SK-N-SH (cell line): Measurements from ENCODE around the gene SRGAP1. TPM values are rescaled to one million over a fixed set of nuclear protein-coding genes. Genes with fewer than 3 reads are reported as not detected.

Experiments
- CTCF ChIA-PET: fragments of 300-600, 350-600 bp; formaldehyde crosslinking; extraction: SDS; loops from one replicate; lab custom pipeline; 2021; lab: Yijun Ruan, JAX
- POLR2A ChIA-PET: fragments of 350-600 bp; sonication (Branson Sonifier 250); formaldehyde crosslinking; extraction: SDS; loops from one replicate; lab custom pipeline; 2020; ENCODE audit warnings: antibody characterized with exemption, inconsistent platforms; lab: Yijun Ruan, JAX
- DNase-seq: peaks from one replicate; pipeline ENCODE4 v3.0.0; 2012
- H2AFZ ChIP-seq: fragments of 200-600 bp; sonication (generic); 2 replicates; pipeline ENCODE4 v1.8.1; 2016; ENCODE audit warnings: antibody characterized with exemption, mild to moderate bottlenecking, low read depth
- H3F3A ChIP-seq: fragments of 200-600 bp; sonication (generic); replicated peaks from 2 replicates; pipeline ENCODE3; 2016; ENCODE audit warnings: antibody characterized with exemption, mild to moderate bottlenecking; ENCODE audit not compliant: insufficient read depth
- H3K27ac ChIP-seq, 2 experiments: fragments of 200-500 bp in 1 of 2; fragments of 200-600 bp in 1 of 2; sonication (Bioruptor generic) in 1 of 2; sonication (generic), shearing (Covaris generic) in 1 of 2; 2 replicates each; pipeline versions ENCODE4 v1.5.1 to v1.6.1; 2014 to 2016; ENCODE audit warnings: low read depth in 2 of 2, inconsistent platforms in 1 of 2, low read length in 1 of 2, mild to moderate bottlenecking in 1 of 2, mixed read lengths in 1 of 2
- H3K27me3 ChIP-seq: fragments of 200-600 bp; sonication (generic), shearing (Covaris generic); 2 replicates; pipeline ENCODE4 v1.6.1; 2016; ENCODE audit warnings: mixed run types; ENCODE audit not compliant: insufficient read depth
- H3K36me3 ChIP-seq, 2 experiments: fragments of 200-500 bp in 1 of 2; fragments of 200-600 bp in 1 of 2; sonication (Bioruptor generic) in 1 of 2; sonication (generic) in 1 of 2; replicated peaks in 1 of 2; 2 replicates each; pipeline versions ENCODE3 to v1.5.1; 2014 to 2016; ENCODE audit warnings: low read length in 1 of 2, mild to moderate bottlenecking in 1 of 2; ENCODE audit not compliant: insufficient read depth in 2 of 2, control insufficient read depth in 1 of 2
- H3K4me1 ChIP-seq, 2 experiments: fragments of 200-500 bp in 1 of 2; fragments of 200-600 bp in 1 of 2; sonication (Bioruptor generic) in 1 of 2; sonication (generic), shearing (Covaris generic) in 1 of 2; 2 replicates each; pipeline versions ENCODE4 v1.5.1 to v1.6.1; 2014 to 2016; ENCODE audit warnings: low read depth in 1 of 2, low read length in 1 of 2, mixed run types in 1 of 2; ENCODE audit not compliant: insufficient read depth in 2 of 2, control insufficient read depth in 1 of 2
- H3K4me2 ChIP-seq: fragments of 200-600 bp; sonication (generic), shearing (Covaris generic); 2 replicates; pipeline ENCODE4 v1.6.1; 2017; ENCODE audit warnings: mixed run types
- H3K4me3 ChIP-seq, 2 experiments: fragments of 200-500 bp in 1 of 2; fragments of 200-600 bp in 1 of 2; sonication (Bioruptor generic) in 1 of 2; sonication (generic), shearing (Covaris generic) in 1 of 2; 2 replicates each; pipeline versions ENCODE4 v1.5.1 to v1.8.1; 2014 to 2016; ENCODE audit warnings: low read depth in 2 of 2, inconsistent platforms in 1 of 2, low read length in 1 of 2, mild to moderate bottlenecking in 1 of 2, mixed read lengths in 1 of 2, moderate library complexity in 1 of 2
- H3K79me2 ChIP-seq: fragments of 200-600 bp; sonication (generic); 2 replicates; pipeline ENCODE4 v1.8.1; 2017; ENCODE audit warnings: mild to moderate bottlenecking; ENCODE audit not compliant: insufficient read depth
- H3K9ac ChIP-seq: fragments of 200-600 bp; sonication (generic); 2 replicates; pipeline ENCODE4 v1.6.1; 2017; ENCODE audit warnings: mixed run types
- H3K9me2 ChIP-seq: fragments of 200-600 bp; sonication (generic); 2 replicates; pipeline ENCODE4 v1.6.1; 2017; ENCODE audit warnings: mixed run types
- H3K9me3 ChIP-seq: fragments of 200-600 bp; sonication (generic); 2 replicates; pipeline ENCODE4 v1.6.1; 2017; ENCODE audit warnings: mixed run types, mild to moderate bottlenecking, moderate library complexity
- H4K20me1 ChIP-seq: fragments of 200-600 bp; sonication (generic); 2 replicates; pipeline ENCODE4 v1.6.1; 2017; ENCODE audit warnings: mild to moderate bottlenecking, mixed run types; ENCODE audit not compliant: insufficient read depth
- CHD2 ChIP-seq: fragments of 150-350 bp; IDR thresholded peaks from 2 replicates; pipeline ENCODE4 v1.6.1; 2018; ENCODE audit warnings: low read length; ENCODE audit not compliant: partially characterized antibody
- EP300 ChIP-seq, 2 experiments: IDR thresholded peaks; 2 replicates each; pipeline versions ENCODE4 v1.4.0 to v1.6.1; 2012; ENCODE audit warnings: borderline replicate concordance in 1 of 2, low read depth in 1 of 2, low read length in 1 of 2
- EZH2phosphoT487 ChIP-seq: fragments of 200-600 bp; sonication (generic); IDR thresholded peaks from 2 replicates; pipeline ENCODE4 v1.6.1; 2017; ENCODE audit warnings: low read depth, mixed run types, mild to moderate bottlenecking, antibody characterized with exemption, moderate library complexity, borderline replicate concordance
- FOXJ3 ChIP-seq: sonication (generic); formaldehyde crosslinking; IDR thresholded peaks from 2 replicates; pipeline ENCODE4 v1.5.1; 2020; ENCODE audit warnings: mild to moderate bottlenecking, missing genetic modification reagents
- JUND ChIP-seq: IDR thresholded peaks from 2 replicates; pipeline ENCODE4 v1.4.0; 2012
- MXI1 ChIP-seq: IDR thresholded peaks from 2 replicates; pipeline ENCODE4 v1.6.1; 2012; ENCODE audit warnings: mild to moderate bottlenecking, low read depth, low read length, improper control_type of control experiment
- POLR2AphosphoS5 ChIP-seq: IDR thresholded peaks from 2 replicates; pipeline ENCODE4 v1.6.1; 2012; ENCODE audit warnings: low read depth, low read length
- RAD21 ChIP-seq: IDR thresholded peaks from 2 replicates; pipeline ENCODE4 v1.6.1; 2012; ENCODE audit warnings: mild to moderate bottlenecking, low read length
- RFX5 ChIP-seq: IDR thresholded peaks from 2 replicates; pipeline ENCODE4 v1.6.1; 2012; ENCODE audit warnings: mild to moderate bottlenecking, improper control_type of control experiment, low read length
- RXRA ChIP-seq: IDR thresholded peaks from 2 replicates; pipeline ENCODE4 v1.4.0; 2012; ENCODE audit warnings: low read depth, mild to moderate bottlenecking, borderline replicate concordance
- YY1 ChIP-seq: IDR thresholded peaks from 2 replicates; pipeline ENCODE4 v1.4.0; 2012; ENCODE audit warnings: low read depth, mild to moderate bottlenecking
- WGBS: methylation state at CpG from one replicate; pipeline ENCODE4 v1.1.6; 2017; ENCODE audit warnings: low lambda C conversion rate; 5-methylcytosine and 5-hydroxymethylcytosine counted together
- polyA plus RNA-seq, 3 experiments: library from polyadenylated mRNA; depleted of rRNA; stranded (reverse); fragments of >200 nt; gene quantifications; 2 replicates each; pipeline ENCODE4 v1.2.3, GENCODE V29; 2012
- TF ChIP-seq, protein P1 (sequence below): fragments of 200-600 bp; sonication (generic); IDR thresholded peaks from 2 replicates; pipeline ENCODE4 v1.6.1; 2017; ENCODE audit warnings: antibody characterized with exemption, mild to moderate bottlenecking, moderate library complexity
- TF ChIP-seq, protein P2 (sequence below): IDR thresholded peaks from 2 replicates; pipeline ENCODE4 v1.4.0; 2012; ENCODE audit warnings: low read depth, borderline replicate concordance
- TF ChIP-seq, protein P3 (sequence below): fragments of 150-350 bp; IDR thresholded peaks from 2 replicates; pipeline ENCODE4 v1.6.1; 2017; ENCODE audit warnings: antibody characterized with exemption, low read length, low read depth, borderline replicate concordance
- TF ChIP-seq, protein P4 (sequence below): fragments of 150-350 bp; IDR thresholded peaks from 2 replicates; pipeline ENCODE4 v1.6.1; 2016; ENCODE audit warnings: mild to moderate bottlenecking, low read depth, low read length
- TF ChIP-seq, protein P5 (sequence below): IDR thresholded peaks from 2 replicates; pipeline ENCODE4 v1.4.0; 2012; ENCODE audit warnings: low read depth

Gene SRGAP1
- polyA plus RNA-seq, 1 of the 3 experiments (the other 2 are of a cell fraction) = 2.6 TPM

DNA sequence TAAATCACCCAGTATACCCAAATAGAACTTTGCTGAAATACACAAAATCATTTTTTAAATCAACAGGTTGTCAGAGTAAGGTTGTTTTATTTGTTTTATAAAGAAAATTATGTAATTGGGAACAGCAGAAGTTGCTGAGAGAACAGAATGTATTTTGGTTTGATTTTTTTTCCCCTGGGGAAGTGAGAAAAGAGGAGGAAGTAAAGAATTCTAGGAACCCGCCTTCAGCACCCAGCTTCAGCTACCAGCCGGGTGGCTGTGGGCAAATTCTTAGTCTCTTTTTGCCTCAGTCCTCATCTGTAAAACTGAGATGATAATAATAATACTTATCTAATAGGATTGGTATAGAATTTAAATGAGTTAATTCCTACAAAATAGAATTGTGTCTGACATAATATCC is 119.4 kb downstream of the SRGAP1 start:
- Histone ChIP-seq H3K79me2 (peaks cover 19% of the 10 kb centered on the region), H3F3A (peaks cover 7% of the 10 kb centered on the region), H2AFZ (no peak overlapping the region), H3K9ac (no peak overlapping the region), H4K20me1 (no peaks in the 10 kb centered on the region), H3K27me3 (no peaks in the 10 kb centered on the region), H3K9me3 (no peaks in the 10 kb centered on the region), H3K4me1 (peaks cover 26 to 34% of the 10 kb centered on the region in 2 experiments; a peak in 3 of 4 replicates), H3K36me3 (no peaks in the 10 kb centered on the region), H3K4me3 (no peak overlapping the region), H3K9me2 (no peaks in the 10 kb centered on the region), H3K4me2 (no peak overlapping the region), H3K27ac (no peak overlapping the region)
- no peak for TF ChIP-seq CHD2
- TF ChIP-seq EZH2phosphoT487 = no peak
- TF ChIP-seq FOXJ3 = no peak
- no peak for TF ChIP-seq RAD21
- TF ChIP-seq, protein P1, sequence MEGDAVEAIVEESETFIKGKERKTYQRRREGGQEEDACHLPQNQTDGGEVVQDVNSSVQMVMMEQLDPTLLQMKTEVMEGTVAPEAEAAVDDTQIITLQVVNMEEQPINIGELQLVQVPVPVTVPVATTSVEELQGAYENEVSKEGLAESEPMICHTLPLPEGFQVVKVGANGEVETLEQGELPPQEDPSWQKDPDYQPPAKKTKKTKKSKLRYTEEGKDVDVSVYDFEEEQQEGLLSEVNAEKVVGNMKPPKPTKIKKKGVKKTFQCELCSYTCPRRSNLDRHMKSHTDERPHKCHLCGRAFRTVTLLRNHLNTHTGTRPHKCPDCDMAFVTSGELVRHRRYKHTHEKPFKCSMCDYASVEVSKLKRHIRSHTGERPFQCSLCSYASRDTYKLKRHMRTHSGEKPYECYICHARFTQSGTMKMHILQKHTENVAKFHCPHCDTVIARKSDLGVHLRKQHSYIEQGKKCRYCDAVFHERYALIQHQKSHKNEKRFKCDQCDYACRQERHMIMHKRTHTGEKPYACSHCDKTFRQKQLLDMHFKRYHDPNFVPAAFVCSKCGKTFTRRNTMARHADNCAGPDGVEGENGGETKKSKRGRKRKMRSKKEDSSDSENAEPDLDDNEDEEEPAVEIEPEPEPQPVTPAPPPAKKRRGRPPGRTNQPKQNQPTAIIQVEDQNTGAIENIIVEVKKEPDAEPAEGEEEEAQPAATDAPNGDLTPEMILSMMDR = no peak
- no peak for TF ChIP-seq EP300 (IDR thresholded peaks at IDR 0.05; ENCODE audit: borderline replicate concordance in 1 of 2, low read depth in 1 of 2, low read length in 1 of 2)
- TF ChIP-seq RXRA = no peak
- TF ChIP-seq, protein P2, sequence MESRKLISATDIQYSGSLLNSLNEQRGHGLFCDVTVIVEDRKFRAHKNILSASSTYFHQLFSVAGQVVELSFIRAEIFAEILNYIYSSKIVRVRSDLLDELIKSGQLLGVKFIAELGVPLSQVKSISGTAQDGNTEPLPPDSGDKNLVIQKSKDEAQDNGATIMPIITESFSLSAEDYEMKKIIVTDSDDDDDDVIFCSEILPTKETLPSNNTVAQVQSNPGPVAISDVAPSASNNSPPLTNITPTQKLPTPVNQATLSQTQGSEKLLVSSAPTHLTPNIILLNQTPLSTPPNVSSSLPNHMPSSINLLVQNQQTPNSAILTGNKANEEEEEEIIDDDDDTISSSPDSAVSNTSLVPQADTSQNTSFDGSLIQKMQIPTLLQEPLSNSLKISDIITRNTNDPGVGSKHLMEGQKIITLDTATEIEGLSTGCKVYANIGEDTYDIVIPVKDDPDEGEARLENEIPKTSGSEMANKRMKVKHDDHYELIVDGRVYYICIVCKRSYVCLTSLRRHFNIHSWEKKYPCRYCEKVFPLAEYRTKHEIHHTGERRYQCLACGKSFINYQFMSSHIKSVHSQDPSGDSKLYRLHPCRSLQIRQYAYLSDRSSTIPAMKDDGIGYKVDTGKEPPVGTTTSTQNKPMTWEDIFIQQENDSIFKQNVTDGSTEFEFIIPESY = no peak
- TF ChIP-seq POLR2AphosphoS5 = no peak
- TF ChIP-seq MXI1 = no peak
- TF ChIP-seq, protein P3, sequence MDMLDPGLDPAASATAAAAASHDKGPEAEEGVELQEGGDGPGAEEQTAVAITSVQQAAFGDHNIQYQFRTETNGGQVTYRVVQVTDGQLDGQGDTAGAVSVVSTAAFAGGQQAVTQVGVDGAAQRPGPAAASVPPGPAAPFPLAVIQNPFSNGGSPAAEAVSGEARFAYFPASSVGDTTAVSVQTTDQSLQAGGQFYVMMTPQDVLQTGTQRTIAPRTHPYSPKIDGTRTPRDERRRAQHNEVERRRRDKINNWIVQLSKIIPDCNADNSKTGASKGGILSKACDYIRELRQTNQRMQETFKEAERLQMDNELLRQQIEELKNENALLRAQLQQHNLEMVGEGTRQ = no peak
- TF ChIP-seq, protein P4, sequence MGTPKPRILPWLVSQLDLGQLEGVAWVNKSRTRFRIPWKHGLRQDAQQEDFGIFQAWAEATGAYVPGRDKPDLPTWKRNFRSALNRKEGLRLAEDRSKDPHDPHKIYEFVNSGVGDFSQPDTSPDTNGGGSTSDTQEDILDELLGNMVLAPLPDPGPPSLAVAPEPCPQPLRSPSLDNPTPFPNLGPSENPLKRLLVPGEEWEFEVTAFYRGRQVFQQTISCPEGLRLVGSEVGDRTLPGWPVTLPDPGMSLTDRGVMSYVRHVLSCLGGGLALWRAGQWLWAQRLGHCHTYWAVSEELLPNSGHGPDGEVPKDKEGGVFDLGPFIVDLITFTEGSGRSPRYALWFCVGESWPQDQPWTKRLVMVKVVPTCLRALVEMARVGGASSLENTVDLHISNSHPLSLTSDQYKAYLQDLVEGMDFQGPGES = no peak
- no peak for TF ChIP-seq RFX5
- TF ChIP-seq, protein P5, sequence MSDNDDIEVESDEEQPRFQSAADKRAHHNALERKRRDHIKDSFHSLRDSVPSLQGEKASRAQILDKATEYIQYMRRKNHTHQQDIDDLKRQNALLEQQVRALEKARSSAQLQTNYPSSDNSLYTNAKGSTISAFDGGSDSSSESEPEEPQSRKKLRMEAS = no peak
- no peak for TF ChIP-seq JUND
- TF ChIP-seq YY1 = no peak
- ChIA-PET POLR2A (no interaction called here), CTCF (interaction anchor here (0.6 to 3.2 kb wide), 4 partner anchors 9 to 1299 kb away, joined by 3 to 16 read pairs (median 3); partner anchors contain the start of gene SRGAP1)
- WGBS = 100% methylated on average over 2 of the region's 2 CpGs
- no peak for DNase-seq
